SK-MEL-5 (cell line): ENCODE data around the gene ALG12. TPM values are rescaled to one million over a fixed set of nuclear protein-coding genes. Genes with fewer than 3 reads are reported as not detected.

ENCODE experiments used
- small RNA-seq, 2 experiments: library from RNA; depleted of rRNA; stranded (forward); fragments of <200 nt; gene quantifications; one replicate each; pipeline ENCODE3, GENCODE V24; 2014
- total RNA-seq: library from RNA; depleted of rRNA; stranded (reverse); fragments of >200 nt; shearing (Covaris generic); gene quantifications from 2 replicates; pipeline ENCODE4 v1.2.3, GENCODE V29; 2014; rRNA removed

The ALG12 gene
- total RNA-seq, 1 experiment from 2014 or later, result 22.8 TPM

Small RNA genes lying within 50 kb of the gene (small RNA-seq; reads per million reads assigned to genes)
- gene MIR6821, result 0 to 0.24 reads per million in 2 experiments

Other genes starting within 250 kb of the ALG12 start
- gene BRD1, start 90.6 kb downstream of the ALG12 start, total RNA-seq, result 16.2 and 17.5 TPM in 2 replicates
- gene ZBED4, start 64.6 kb downstream of the ALG12 start, total RNA-seq, result 18.9 and 23.4 TPM in 2 replicates
- 145 and 162 TPM in 2 replicates for gene CRELD2, start 196 bp upstream of the ALG12 start, total RNA-seq
- gene PIM3, start 42.3 kb upstream of the ALG12 start, total RNA-seq, result 108 and 120 TPM in 2 replicates
- gene IL17REL, start 94.3 kb upstream of the ALG12 start, total RNA-seq, result not detected in 2 replicates
- gene TTLL8, start 139.9 kb upstream of the ALG12 start, total RNA-seq, result not detected in 2 replicates
- gene MLC1, start 167.0 kb upstream of the ALG12 start, total RNA-seq, result not detected in 2 replicates
- gene MOV10L1, start 171.6 kb upstream of the ALG12 start, total RNA-seq, result 0.08 TPM in 1 of 2 replicates, not detected in the other